Mesodermal cell (in vitro differentiated cells): ENCODE results near the gene ATXN1.

Source experiments
- H3K27ac ChIP-seq: 2 replicates; pipeline ENCODE4 v1.7.0; 2013; ENCODE audit warnings: mild to moderate bottlenecking, low read depth, low read length, moderate library complexity; ENCODE audit not compliant: severe bottlenecking
- H3K36me3 ChIP-seq: 2 replicates; pipeline ENCODE4 v1.7.1; 2013; ENCODE audit warnings: mild to moderate bottlenecking, low read length, moderate library complexity; ENCODE audit not compliant: control insufficient read depth, insufficient read depth
- H3K4me1 ChIP-seq: one replicate; pipeline ENCODE4 v1.7.1; 2013; ENCODE audit warnings: mild to moderate bottlenecking, low read length; ENCODE audit not compliant: insufficient read depth, control insufficient read depth, poor library complexity, severe bottlenecking
- H3K4me3 ChIP-seq: 2 replicates; pipeline ENCODE4 v1.7.0; 2013; ENCODE audit warnings: low read length, control low read depth, mild to moderate bottlenecking; ENCODE audit not compliant: insufficient read depth, poor library complexity, severe bottlenecking; ENCODE audit errors: extremely low read depth
- H3K9me3 ChIP-seq: 2 replicates; pipeline ENCODE4 v1.7.1; 2013; ENCODE audit warnings: mild to moderate bottlenecking, low read length, moderate library complexity; ENCODE audit not compliant: control insufficient read depth
- WGBS, 2 experiments: methylation state at CpG; one replicate each; pipeline ENCODE4 v1.1.5; 2013; ENCODE audit warnings: missing lambda C conversion rate in 2 of 2; ENCODE audit not compliant: insufficient coverage in 2 of 2; 5-methylcytosine and 5-hydroxymethylcytosine counted together

Gene ATXN1

GRCh38 chr6:16578695-16579285 lies 182.5 kb downstream of the ATXN1 start:
- WGBS, 2 experiments, result 90 to 100% methylated on average over 1 to 2 of the region's 3 CpGs
- Histone ChIP-seq H3K36me3 (peaks cover 7% of the 10 kb centered on the region), H3K4me1 (no peaks in the 10 kb centered on the region), H3K4me3 (no peak overlapping the region), H3K27ac (no peak overlapping the region), H3K9me3 (no peaks in the 10 kb centered on the region)

GRCh38 chr6:16576451-16577368 lies 184.6 kb downstream of the ATXN1 start:
- Histone ChIP-seq H3K4me1 (no peaks in the 10 kb centered on the region), H3K9me3 (no peaks in the 10 kb centered on the region), H3K4me3 (no peak overlapping the region), H3K36me3 (no peaks in the 10 kb centered on the region), H3K27ac (no peak overlapping the region)
- 93 to 100% methylated on average over 2 to 3 of the region's 9 CpGs for WGBS, 2 experiments

GRCh38 chr6:16575655-16576054 lies 185.6 kb downstream of the ATXN1 start:
- no peaks in the 10 kb centered on the region for H3K36me3 ChIP-seq
- WGBS, 2 experiments, result 83% methylated on average over 1 of the region's 2 CpGs; no CpG with 5 or more reads in 1 of the 2 experiments
- no peaks in the 10 kb centered on the region for H3K9me3 ChIP-seq
- H3K27ac ChIP-seq, result no peak overlapping the region
- no peak overlapping the region for H3K4me3 ChIP-seq
- no peaks in the 10 kb centered on the region for H3K4me1 ChIP-seq

GRCh38 chr6:16572943-16573342 lies 188.3 kb downstream of the ATXN1 start:
- no peak overlapping the region for H3K27ac ChIP-seq
- H3K4me3 ChIP-seq, result no peak overlapping the region
- WGBS, 2 experiments, result 90 to 100% methylated on average over 1 to 2 of the region's 2 CpGs
- H3K36me3 ChIP-seq, result no peaks in the 10 kb centered on the region
- no peaks in the 10 kb centered on the region for H3K9me3 ChIP-seq
- H3K4me1 ChIP-seq, result no peaks in the 10 kb centered on the region

GRCh38 chr6:16572317-16572716 lies 188.9 kb downstream of the ATXN1 start:
- 100% methylated on average over 2 of the region's 5 CpGs; no CpG with 5 or more reads in 1 of the 2 experiments for whole genome bisulfite sequencing, 2 experiments
- H3K4me1 ChIP-seq, result no peaks in the 10 kb centered on the region
- no peaks in the 10 kb centered on the region for H3K9me3 ChIP-seq
- H3K27ac ChIP-seq, result no peak overlapping the region
- H3K4me3 ChIP-seq, result no peak overlapping the region
- no peaks in the 10 kb centered on the region for H3K36me3 ChIP-seq

GRCh38 chr6:16570946-16571345 lies 190.3 kb downstream of the ATXN1 start:
- no peak overlapping the region for H3K27ac ChIP-seq
- no CpG with 5 or more reads among the region's 1 CpG for WGBS, 2 experiments
- no peaks in the 10 kb centered on the region for H3K36me3 ChIP-seq

GRCh38 chr6:16570221-16570553 lies 191.1 kb downstream of the ATXN1 start:
- Histone ChIP-seq H3K27ac (no peak overlapping the region), H3K4me1 (no peaks in the 10 kb centered on the region), H3K36me3 (no peaks in the 10 kb centered on the region), H3K9me3 (no peaks in the 10 kb centered on the region), H3K4me3 (no peak overlapping the region)
- no CpG with 5 or more reads among the region's 1 CpG for WGBS, 2 experiments

More at GRCh38 chr6:16570946-16571345, 190.3 kb downstream of the ATXN1 start:
- Histone ChIP-seq H3K4me3 (no peak overlapping the region), H3K9me3 (no peaks in the 10 kb centered on the region), H3K4me1 (no peaks in the 10 kb centered on the region)

GRCh38 chr6:16568128-16568527 lies 193.1 kb downstream of the ATXN1 start:
- no peak overlapping the region for H3K4me3 ChIP-seq
- H3K27ac ChIP-seq, result no peak overlapping the region
- no peaks in the 10 kb centered on the region for H3K4me1 ChIP-seq
- no peaks in the 10 kb centered on the region for H3K36me3 ChIP-seq
- 83% methylated on average over 1 of the region's 5 CpGs; no CpG with 5 or more reads in 1 of the 2 experiments for WGBS, 2 experiments
- no peaks in the 10 kb centered on the region for H3K9me3 ChIP-seq

- no CpG with 5 or more reads among the region's 1 CpG for WGBS, 2 experiments
- H3K4me1 ChIP-seq, result no peaks in the 10 kb centered on the region
- H3K27ac ChIP-seq, result no peak overlapping the region
- no peaks in the 10 kb centered on the region for H3K36me3 ChIP-seq
- H3K4me3 ChIP-seq, result no peak overlapping the region
- H3K9me3 ChIP-seq, result no peaks in the 10 kb centered on the region
These were observed 194.2 kb downstream of the ATXN1 start for GRCh38 chr6:16567071-16567470.

- Histone ChIP-seq H3K4me1 (no peaks in the 10 kb centered on the region), H3K36me3 (no peaks in the 10 kb centered on the region), H3K27ac (no peak overlapping the region), H3K4me3 (no peak overlapping the region), H3K9me3 (no peaks in the 10 kb centered on the region)
- WGBS, 2 experiments, result no CpG with 5 or more reads among the region's 2 CpGs
These were observed 196.8 kb downstream of the ATXN1 start for GRCh38 chr6:16564436-16564835.
